Measurements from ENCODE around the gene PLS3.

The PLS3 gene

DNA sequence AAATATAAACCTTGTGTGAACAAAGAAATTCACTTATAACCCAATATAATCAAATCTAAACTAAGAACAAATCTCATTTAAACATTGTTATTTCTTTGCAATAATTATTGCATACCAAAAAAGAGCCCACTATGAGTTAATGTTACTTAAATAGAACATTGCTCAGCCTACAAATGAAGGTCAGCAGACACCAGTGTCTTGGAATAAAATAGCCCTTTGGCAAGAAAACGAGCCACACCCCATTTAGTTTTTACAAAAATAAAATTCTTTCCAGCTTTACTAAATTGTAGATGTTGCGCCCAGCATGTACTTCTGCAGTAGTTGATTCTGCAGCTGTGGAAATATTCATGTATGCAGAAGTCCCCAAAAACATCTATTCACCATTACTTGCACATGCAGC is 12.2 kb downstream of the PLS3 start:
- DNase-seq = no peak

DNA sequence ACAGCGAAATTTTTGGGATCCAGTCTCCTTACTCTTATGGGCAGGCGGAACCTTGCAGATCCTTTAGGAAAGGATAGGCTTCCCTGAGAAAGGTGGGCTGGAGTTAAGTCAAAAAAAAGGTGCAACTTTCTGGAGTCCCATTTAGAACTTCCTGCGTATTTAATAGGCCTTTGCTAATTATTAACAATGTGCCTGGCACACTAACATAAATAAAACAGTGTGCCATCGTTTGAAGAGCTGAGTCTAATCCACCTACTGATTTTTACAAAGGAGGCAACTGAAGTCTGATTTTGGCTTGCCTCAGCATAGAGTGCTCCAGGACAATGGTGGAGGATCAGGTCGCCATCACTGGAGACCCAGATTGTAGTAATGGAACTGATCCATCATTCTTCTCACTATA is 15.7 kb downstream of the PLS3 start:
- no peak for DNase-seq

DNA sequence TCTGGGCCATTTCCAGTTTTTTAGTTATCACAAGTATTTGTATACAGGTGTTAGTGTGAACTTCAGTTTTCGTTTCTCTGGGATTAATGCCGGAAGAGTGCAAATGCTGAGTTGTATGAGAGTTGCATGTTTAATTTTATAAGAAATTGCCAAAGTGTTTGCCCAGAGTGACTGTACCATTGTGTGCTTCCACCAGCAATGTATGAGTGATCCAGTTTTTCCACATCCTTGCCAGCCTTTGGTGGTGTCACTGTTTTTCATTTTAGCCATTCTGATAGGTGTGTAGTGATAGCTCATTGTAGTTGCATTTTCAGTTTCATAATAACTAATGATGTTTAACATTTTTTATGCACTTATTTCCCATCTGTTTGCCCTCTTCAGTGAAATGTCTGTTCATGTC is 18.4 kb downstream of the PLS3 start:
- DNase-seq = no peak

DNA sequence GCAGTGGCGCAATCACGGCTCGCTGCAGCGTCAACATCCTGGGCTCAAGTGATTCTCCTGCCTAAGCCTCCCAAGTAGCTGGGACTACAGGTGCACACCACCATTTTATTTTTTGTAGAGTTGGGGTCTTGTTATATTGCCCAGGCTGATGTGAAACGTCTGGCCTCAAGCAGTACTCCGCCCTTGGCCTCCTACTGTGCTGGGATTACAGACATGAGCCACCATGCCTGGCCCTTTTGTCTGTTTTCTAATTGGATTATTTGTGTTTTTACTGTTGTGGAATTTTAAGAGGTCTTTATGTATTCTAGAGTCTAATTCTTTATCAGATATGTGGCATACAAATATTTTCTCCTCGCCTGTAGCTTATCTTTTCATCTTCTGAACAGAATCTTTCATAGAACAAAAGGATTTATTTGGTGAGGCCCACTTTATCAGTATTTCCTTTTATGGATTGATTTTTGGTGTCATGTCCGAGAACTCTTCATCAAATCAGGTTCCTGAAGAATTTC is 18.9 kb downstream of the PLS3 start:
- DNase-seq = no peak

DNA sequence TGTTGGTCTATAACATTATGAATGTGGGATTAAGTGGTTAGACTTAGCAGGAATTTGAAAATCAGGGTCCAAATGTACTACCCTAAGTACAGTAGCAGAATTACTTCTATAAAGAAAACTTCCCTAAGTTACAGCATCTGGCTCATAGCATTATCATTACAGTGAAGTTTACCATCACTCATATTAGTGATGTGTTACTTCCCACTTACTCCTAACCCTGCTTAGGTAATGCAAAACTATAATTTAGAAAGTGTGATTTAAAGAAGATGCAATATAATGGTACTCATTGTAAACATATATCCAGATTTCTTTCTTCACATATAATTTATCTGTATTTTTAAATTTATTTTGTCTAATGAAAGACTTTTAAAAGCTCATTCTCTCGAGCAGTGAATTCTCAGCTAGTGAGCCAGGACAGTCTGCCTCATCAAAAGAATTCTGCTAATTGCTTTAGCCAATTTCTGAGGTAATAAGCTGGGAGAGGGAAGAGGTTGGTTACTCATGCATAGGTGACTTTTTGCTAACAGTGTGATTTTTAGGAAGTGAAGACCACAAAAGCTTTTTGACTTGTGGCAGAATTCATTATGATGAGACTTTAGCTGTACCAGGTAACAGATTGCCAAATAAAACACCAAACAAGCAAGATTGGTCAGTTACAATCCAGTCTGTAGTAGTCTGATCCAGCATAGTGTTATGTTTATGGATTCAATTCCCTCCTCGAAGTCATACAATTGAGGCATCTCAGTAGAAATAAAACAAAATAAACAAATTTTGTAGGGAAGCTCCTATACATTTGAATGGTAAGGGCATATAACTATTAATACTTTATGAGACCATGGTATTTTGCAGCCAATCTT is 21.0 kb downstream of the PLS3 start:
- no peak for DNase-seq

DNA sequence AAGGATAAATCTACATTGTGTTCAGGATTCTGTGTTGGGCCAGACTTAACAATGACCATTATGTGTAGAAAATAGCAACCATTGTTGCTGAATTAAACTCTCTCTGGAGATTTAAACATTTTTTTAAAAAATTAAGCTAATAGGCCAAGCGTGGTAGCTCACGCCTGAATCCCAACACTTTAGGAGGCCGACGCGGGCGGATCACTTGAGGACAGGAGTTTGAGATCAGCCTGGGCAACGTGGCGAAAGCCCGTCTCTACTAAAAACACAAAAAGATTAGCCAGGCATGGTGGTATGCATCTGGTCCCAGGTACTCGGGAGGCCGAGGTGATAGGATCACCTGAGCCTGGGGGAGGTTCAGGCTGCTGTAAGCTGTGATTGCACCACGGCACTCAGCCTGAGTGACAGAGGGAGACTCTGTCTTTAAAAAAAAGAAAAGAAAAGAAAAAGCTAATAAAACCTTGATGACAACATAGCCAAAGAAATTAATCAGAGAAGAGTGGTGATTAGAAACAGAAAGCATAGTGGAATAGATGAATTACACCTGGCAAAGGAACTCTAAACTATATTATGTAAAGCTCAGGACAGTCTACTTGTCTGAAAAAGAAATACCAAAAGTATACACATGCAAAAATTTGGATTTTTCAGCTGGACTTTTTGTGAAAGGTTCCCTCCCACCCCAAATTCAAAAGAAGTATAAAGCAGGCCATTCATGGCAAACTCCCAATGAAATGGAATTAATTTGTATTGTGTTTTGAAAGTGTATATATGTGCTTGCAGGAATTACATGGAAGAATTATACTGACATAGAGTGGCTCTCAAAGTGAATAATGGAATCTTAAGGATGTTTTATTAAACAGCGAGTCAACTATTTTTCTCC is 21.9 kb downstream of the PLS3 start:
- DNase-seq = no peak

DNA sequence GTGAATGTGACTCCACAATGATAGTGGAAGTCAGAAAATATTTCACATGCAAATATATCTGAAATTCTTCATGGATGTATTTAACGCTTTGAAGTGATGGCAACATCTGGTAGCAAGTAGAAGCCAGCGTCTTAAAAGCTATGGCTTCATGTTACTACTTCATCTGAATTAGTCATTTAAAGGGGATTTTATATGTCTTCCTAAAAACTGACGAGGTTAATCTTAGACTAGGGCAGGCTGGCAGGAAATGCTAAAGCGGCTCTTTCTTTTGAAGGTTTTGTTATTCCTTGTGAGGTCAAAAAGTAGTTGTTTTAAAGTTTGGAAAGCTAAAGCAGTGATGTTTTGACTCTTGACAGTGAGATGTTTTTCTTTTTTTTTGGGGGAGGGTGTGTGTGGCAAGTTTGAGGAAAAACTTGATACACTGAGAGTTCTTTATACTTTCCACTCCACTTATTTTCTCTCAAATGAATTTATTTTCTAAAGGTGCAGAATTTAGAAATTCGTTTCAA is 22.6 kb downstream of the PLS3 start:
- DNase-seq = no peak

DNA sequence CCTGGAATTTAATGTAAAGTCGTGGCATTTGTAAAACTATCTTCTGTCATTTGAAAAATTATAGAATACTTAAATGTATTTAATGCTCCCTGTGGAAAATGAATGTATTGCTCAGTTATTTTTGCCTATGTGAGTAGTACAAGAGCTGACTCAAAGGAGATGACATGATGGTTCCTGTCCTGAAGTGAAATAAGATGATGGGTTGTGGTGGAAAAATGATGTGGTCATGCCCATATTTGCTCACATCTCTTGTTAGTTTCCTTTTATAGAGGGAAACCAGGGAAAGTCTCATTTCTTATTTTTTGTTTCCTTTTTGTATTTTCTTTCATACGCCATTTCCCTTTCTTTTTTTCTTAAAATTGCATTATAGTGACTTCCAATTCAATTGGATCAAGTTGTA is 23.7 kb downstream of the PLS3 start:
- no peak for DNase-seq

DNA sequence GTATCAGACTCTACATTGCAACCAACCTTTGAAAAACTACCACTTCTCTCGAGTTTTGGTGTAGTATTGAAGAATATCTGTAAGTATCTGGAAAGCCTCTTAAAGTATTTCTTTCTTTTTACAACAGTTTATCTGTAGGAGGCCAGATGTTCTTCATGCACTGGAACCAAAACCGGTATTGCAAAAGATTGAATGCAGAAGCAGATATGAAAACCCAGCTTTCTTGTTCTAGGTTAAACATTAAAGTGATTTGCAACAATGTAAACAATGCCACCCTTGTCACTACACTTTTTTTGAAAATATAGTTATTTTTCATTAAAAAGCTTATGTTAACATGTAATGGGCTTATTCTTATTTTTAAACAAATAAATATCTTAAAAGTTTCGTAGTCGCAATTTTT is 27.2 kb downstream of the PLS3 start:
- no peak for DNase-seq

DNA sequence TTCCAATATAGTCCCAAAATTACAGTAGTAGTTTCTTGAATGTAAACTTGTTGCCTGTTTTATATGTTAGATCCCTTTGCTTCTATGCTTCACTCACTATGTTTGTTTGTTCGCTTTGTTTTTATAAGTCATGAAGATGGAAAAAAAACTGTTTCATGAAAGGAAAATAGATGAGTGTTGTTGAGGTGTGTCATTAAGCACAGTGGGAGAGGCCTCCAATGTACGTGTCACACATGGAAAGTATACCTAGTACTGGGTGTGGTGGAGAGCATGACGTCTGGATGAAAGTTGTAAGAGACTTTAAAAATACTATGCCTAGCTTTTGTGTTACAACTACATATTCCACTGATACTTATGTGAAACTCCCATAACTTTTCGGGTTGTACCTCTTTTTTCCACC is 28.4 kb downstream of the PLS3 start:
- no peak for DNase-seq

DNA sequence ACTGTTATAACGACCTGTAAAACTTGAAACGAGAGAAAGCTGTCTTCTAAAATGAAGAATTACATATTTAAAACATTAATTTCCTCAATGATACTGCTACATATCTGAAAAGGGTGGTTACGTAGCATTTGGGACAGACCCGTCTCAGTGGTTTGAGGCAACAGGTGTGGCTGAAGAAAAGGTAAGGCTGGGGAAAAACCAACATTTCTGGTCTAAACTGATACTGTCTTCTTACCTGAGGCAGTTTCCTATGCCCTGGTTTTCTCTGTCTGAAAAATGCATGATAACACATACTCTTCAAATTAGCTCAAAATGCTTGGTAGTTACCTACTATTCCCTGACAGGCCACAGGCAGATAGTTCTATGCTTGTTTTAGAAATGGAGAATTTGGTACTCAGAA is 30.4 kb downstream of the PLS3 start:
- DNase-seq = no peak

DNA sequence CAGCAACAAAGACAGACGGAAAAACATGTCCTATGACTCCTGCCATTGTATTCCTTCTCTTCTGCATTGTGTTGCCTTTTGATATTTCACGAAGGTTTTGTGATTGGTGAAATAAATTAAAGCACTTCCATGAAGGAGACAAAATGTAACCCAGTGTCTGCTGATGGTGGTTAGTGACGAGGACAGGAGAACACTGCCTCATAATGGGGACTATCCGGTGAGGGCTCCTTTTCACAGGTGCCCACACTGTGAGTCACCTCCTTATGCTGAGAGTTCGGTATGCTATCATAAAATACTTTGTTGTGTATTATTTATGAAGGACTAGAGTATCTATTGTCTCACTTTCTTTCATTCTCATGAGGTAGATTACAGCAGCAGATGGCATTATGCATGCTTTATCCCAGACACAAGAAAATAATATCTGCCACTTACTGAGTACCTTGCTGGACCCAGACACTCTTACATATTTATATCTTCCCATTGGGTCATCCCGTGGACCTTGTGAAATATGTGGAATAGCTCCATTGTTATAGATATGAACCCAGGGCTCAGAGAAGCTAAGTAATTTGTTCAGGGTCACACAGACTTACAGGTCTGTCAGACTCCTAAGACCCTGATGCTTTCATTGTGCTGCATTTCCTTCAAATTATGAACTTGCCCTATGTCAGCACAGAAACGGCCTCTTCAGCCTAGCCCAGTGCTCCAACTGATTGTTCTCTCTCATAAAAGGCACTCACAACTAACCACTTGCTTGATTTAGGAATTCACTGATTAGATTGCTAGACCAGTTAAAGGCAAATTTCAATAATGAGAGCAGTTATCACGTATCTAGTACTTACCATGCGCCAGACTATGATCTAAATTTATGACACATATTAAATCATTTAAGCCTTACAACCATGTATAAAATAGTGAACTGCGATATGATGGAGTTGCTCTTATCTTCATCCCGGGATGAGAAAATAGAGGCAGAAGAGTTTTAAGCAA is 31.2 kb downstream of the PLS3 start:
- DNase-seq = no peak

DNA sequence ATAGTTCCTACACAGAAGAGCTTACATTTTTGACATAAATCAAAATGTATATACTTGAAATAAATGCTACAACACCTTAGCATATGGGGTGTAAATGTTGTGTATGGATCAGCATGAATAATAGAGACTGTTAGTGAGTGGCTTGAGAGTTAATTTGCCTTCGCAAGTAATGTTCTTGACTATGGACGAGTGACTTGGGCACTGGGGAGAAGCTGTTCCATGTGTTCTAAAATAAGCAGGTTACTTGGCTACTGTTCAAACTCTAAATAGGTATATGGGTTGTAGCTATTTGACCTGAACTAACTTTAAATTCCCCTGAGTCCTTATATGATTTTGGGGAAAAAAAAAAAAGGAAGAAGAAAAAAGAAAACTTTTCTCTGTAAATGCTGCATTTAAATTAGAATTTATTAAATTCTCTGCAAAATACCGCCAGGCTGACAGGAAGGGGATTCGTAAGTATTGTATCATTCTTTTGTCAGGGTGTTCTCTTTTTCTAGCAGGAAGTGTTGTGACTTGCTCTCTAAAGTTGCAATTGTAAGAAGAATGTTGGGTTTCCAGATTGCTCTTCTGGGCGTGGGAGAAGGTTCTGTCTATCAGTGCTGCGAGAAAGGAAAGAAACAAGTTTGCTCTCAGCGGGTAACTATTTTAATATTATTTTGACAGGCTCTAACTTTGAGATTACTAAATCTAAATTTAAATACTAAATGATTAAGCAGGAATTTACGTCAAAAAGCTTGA is 32.2 kb downstream of the PLS3 start:
- DNase-seq = no peak

DNA sequence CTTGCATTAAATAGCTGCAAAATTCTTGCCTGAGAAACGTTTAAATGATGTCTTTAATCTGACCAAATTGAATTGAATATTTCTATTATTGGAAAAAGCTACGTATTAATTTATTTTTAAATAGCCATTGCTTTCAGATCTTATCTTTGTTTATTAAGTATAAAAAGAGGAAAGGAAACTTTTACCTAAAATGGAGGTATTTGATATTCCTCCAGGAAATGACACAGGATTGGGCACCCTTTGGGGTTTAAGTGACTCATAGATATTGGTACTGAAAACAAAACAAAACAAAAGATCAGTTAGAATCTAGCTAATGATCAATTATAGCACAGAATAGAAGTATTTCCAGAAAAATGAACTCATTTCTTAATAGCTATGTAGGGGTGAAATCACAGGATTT is 34.1 kb downstream of the PLS3 start:
- DNase-seq = no peak

DNA sequence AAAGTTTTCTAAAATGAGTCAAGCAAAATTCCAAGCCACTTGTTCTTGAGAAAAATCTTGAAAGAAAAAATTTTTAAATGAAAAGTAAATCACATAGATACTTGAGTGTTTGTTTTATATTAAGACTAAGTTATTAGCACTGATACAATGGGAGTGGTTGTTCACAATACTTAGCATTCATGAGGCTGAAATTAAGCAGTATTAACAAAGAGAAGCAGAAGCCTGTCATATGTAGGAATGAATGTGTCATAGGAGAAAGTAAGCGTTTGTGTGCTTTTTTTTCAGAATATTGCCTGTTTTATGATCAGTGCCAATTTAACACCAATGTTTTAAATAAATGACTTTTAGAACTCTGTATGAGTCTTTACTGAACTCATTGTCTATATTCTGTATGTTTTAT is 37.6 kb downstream of the PLS3 start:
- DNase-seq = no peak

DNA sequence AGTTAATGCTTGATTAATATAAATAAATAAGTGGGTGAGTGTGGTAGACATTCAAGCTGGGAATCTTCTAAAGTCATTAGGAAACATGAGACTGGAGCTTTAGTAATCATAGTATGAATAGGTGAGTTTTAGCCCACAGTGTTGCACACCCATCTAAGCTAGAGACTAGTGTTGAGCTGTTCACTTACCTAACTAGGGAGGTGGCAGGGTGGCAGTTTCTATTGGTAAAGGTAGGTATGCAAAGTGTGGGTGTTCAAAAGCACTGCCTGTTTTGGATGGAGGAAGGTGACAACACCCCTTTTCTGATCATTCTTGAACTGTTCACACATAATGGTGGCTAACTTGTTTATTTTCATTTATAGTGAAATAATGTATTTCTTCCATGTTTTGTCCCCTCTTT is 41.3 kb downstream of the PLS3 start:
- no peak for DNase-seq

DNA sequence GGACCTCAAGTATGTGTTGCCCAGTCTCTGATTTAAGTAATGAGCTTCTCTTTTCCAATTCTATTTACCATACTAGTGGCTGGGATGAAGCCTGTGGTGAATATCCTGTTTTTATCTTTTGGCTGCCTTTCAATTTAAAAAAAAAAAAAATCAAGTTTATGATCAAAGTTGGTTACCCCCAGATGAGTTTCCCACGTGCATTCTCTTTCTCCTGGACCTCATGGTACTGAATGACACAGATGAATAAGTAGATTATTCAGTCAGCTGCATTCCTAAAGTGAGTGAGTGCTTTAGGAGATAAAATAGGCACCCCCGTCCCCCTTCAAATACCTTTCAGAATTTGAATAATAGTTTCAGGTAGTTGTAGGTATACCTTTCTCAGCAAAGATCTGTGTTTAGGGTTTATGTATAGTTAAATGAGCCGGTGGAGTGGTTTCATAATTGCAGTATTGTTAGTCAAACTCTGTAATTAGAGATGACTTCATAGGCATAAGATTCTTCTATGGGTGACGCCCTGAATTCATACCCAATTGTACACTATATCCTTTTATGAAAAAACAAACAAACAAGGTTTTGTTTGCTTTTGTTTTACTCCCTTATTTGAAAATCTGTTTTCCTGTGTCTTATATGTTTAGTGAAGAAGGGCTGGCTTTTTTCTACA is 41.9 kb downstream of the PLS3 start:
- no peak for DNase-seq

DNA sequence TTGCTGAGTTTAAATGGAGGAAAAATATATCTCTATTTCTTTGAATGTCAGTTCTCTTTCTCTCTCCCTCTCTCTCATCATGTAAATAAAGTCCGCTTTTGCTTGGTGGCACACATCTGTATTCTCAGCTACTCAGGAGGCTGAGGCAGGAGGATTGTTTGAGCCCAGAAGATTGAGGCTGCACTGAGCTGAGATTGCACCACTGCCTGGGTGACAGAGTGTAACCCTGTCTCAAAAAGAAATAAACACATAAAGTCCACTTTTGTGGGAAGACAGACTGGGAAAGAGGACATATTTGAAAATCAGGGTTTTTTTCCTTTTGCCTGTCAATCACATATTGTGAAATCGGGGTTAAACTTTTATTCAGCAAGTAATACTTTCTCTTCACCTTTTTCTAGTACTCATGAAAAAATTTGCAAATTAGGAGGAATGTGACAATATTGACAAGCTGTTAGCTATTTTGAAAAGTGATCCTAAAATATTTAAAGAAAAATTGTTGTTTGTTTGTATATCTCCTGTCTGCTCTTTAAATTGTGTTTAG is 42.6 kb downstream of the PLS3 start:
- DNase-seq = no peak

DNA sequence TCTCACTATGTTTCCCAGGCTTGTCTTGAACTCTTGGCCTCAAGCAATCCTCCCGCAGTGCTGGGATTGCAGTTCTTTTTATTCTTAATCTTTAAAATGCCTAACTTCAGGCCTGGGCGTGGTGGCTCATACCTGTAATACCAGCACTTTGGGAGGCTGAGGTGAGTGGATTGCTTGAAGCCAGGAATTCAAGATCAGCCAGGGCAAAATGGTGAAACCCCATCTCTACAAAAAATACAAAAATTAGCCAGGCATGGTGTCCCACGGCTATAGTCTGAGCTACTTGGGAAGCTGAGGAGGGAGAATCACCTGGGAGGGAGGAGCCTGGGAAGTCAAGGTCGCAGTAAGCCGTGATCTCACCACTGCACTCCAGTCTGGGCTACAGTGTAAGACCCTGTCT is 45.9 kb downstream of the PLS3 start:
- no peak for DNase-seq

DNA sequence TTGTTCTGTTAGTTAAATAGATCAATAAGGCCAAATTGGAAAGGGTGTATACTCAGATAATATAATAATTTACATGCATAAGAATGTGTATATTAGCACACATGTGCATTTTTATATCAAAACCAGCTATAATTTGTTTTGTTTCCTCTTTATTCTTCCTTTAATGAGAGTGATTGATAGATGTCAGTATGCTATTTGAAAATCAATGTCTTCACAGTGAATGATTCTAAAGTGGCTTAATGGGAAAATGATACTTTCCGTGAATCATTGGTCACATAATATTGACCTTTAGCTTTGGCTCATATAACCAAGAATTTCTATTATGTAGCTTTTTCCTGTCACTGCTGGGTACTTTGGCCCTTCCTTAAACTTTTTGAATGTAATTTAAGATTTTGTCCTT is 48.6 kb downstream of the PLS3 start:
- DNase-seq = no peak
